Chondrocyte (in vitro differentiated cells): ENCODE results near the gene WFDC10A. TPM values are rescaled to one million over a fixed set of nuclear protein-coding genes. Genes with fewer than 3 reads are reported as not detected.

Experiments used
- DNase-seq: peaks from one replicate; pipeline ENCODE4 v3.0.0; 2021; ENCODE audit warnings: mixed read lengths, low spot score
- H3K27ac Mint-ChIP-seq: one replicate; pipeline ENCODE4 v1.8.0; 2021; ENCODE audit warnings: mild to moderate bottlenecking, moderate library complexity, mixed read lengths; ENCODE audit not compliant: unreplicated experiment
- H3K27me3 Mint-ChIP-seq: 2 replicates; pipeline ENCODE4 v1.8.0; 2021; ENCODE audit warnings: low read depth, mixed read lengths
- H3K36me3 Mint-ChIP-seq: 2 replicates; pipeline ENCODE4 v1.8.0; 2021; ENCODE audit warnings: low read depth, mixed read lengths
- H3K4me1 Mint-ChIP-seq: 2 replicates; pipeline ENCODE4 v1.8.0; 2021; ENCODE audit warnings: low read depth, mild to moderate bottlenecking, mixed read lengths
- H3K4me3 Mint-ChIP-seq: one replicate; pipeline ENCODE4 v1.8.0; 2021; ENCODE audit warnings: mild to moderate bottlenecking, moderate library complexity, mixed read lengths; ENCODE audit not compliant: unreplicated experiment
- H3K9me3 Mint-ChIP-seq: 2 replicates; pipeline ENCODE4 v1.8.0; 2021; ENCODE audit warnings: low read depth, mixed read lengths
- CTCF ChIP-seq: fragments of 200-600 bp; sonication (generic); IDR thresholded peaks from 2 replicates; pipeline ENCODE4 v1.5.0; 2021; ENCODE audit warnings: antibody characterized with exemption, mild to moderate bottlenecking, moderate library complexity
- total RNA-seq: library from RNA; stranded (reverse); gene quantifications from 3 replicates; pipeline ENCODE4 v1.2.1, GENCODE V29; 2021

Gene WFDC10A
- total RNA-seq, 1 donor from 2014 or later, result not detected

DNA sequence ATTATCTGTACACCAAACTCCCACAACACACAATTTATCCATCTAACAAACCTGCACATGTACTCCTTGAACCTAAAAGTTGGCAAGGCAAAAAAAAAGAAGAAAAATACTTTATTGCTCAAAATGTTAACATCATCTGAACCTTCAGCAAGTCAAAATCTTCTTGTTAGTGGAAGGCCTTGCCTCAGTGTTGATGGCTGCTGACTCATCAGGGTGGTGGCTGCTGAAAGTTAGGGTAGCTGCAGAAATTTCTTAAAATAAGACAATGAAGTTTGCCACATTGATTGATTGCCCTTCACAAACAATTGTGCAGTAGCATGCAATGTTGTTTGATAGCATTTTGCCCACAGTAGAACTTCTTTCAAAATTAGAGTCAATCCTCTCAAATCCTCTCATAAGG, 43.2 kb downstream of the WFDC10A start:
- no peak for TF ChIP-seq CTCF
- Mint-ChIP-seq H3K4me1 (no peaks in the 10 kb centered on the region), H3K9me3 (peaks cover 24% of the 10 kb centered on the region), H3K4me3 (no peak overlapping the region), H3K27ac (no peak overlapping the region), H3K36me3 (no peaks in the 10 kb centered on the region), H3K27me3 (peaks cover 6% of the 10 kb centered on the region)
- no peak for DNase-seq

- peaks cover 28% of the 10 kb centered on the region for H3K9me3 Mint-ChIP-seq
- H3K27me3 Mint-ChIP-seq, result peaks cover 3% of the 10 kb centered on the region
- no peaks in the 10 kb centered on the region for H3K36me3 Mint-ChIP-seq
- H3K4me3 Mint-ChIP-seq, result no peak overlapping the region
- no peak overlapping the region for H3K27ac Mint-ChIP-seq
- H3K4me1 Mint-ChIP-seq, result no peaks in the 10 kb centered on the region
- DNase-seq, result no peak
- no peak for TF ChIP-seq CTCF
These were observed 50.1 kb downstream of the WFDC10A start for GRCh38 chr20:45679650-45680049.

Other genes starting within 250 kb of the WFDC10A start
- gene DBNDD2, start 221.4 kb upstream of the WFDC10A start, total RNA-seq, result 11.3 to 47.0 TPM (median 46.6 TPM) in 3 replicates
- 100.0 to 116 TPM (median 105 TPM) in 3 replicates for gene PIGT, start 213.6 kb upstream of the WFDC10A start, total RNA-seq
- gene WFDC2, start 160.0 kb upstream of the WFDC10A start, total RNA-seq, result not detected in 3 replicates
- gene SPINT3, start 114.1 kb upstream of the WFDC10A start, total RNA-seq, result not detected in 3 replicates
- not detected in 3 replicates for gene WFDC6, start 90.3 kb upstream of the WFDC10A start, total RNA-seq
- gene EPPIN, start 82.3 kb upstream of the WFDC10A start, total RNA-seq, result not detected in 3 replicates
- not detected in 3 replicates for gene WFDC8, start 50.5 kb upstream of the WFDC10A start, total RNA-seq
- gene WFDC9, start 1.5 kb downstream of the WFDC10A start, total RNA-seq, result not detected in 3 replicates
- gene WFDC11, start 40.5 kb downstream of the WFDC10A start, total RNA-seq, result not detected in 3 replicates
- gene WFDC13, start 72.3 kb downstream of the WFDC10A start, total RNA-seq, result not detected in 3 replicates
- not detected in 3 replicates for gene WFDC10B, start 75.3 kb downstream of the WFDC10A start, total RNA-seq
- not detected in 3 replicates for gene SPINT4, start 92.6 kb downstream of the WFDC10A start, total RNA-seq
- 0.70 to 1.4 TPM in 2 of 3 replicates, not detected in the other for gene WFDC3, start 162.1 kb downstream of the WFDC10A start, total RNA-seq
- 22.1 to 22.9 TPM (median 22.5 TPM) in 3 replicates for gene DNTTIP1, start 162.2 kb downstream of the WFDC10A start, total RNA-seq
- 12.8 to 17.2 TPM (median 15.3 TPM) in 3 replicates for gene UBE2C, start 182.9 kb downstream of the WFDC10A start, total RNA-seq
- 0.46 to 0.63 TPM (median 0.52 TPM) in 3 replicates for gene TNNC2, start 197.6 kb downstream of the WFDC10A start, total RNA-seq
- 25.2 to 27.7 TPM (median 26.5 TPM) in 3 replicates for gene SNX21, start 204.1 kb downstream of the WFDC10A start, total RNA-seq
- gene ACOT8, start 227.7 kb downstream of the WFDC10A start, total RNA-seq, result 14.2 to 22.8 TPM (median 15.9 TPM) in 3 replicates
- 3.4 to 4.9 TPM (median 3.9 TPM) in 3 replicates for gene ZSWIM3, start 227.9 kb downstream of the WFDC10A start, total RNA-seq